SK-N-SH treated with all-trans-retinoic acid at 6 μM for 48 hours (cell line): ENCODE measurements around the gene RAB25.

Experiments
- ATAC-seq: fragments of 200-7000 bp; cut with Tn5 transposase; 3 replicates; pipeline ENCODE4 v1.9.1; 2020; ENCODE audit warnings: mild to moderate bottlenecking, moderate library complexity
- ARNTL ChIP-seq: fragments of 450-650 bp; formaldehyde crosslinking; IDR thresholded peaks from 2 replicates; pipeline ENCODE4 v1.5.0; 2020; ENCODE audit warnings: low read depth, mild to moderate bottlenecking, moderate library complexity, borderline replicate concordance
- BACH2 ChIP-seq: fragments of 250-450 bp; sonication (Bioruptor Pico); IDR thresholded peaks from 2 replicates; pipeline ENCODE4 v1.9.0; 2021; ENCODE audit warnings: mild to moderate bottlenecking, borderline replicate concordance
- CREB5 ChIP-seq: fragments of 250-450 bp; sonication (Bioruptor Pico); IDR thresholded peaks from 2 replicates; pipeline ENCODE4 v1.5.1; 2020; ENCODE audit warnings: low read depth, mild to moderate bottlenecking, moderate library complexity
- CSRNP3 ChIP-seq: fragments of 250-450 bp; sonication (Bioruptor Pico); IDR thresholded peaks from 2 replicates; pipeline ENCODE4 v1.5.1; 2021; ENCODE audit warnings: mild to moderate bottlenecking, moderate library complexity
- ESRRG ChIP-seq: fragments of 250-450 bp; sonication (Bioruptor Pico); IDR thresholded peaks from 2 replicates; pipeline ENCODE4 v1.6.1; 2021; ENCODE audit warnings: mild to moderate bottlenecking
- ISL1 ChIP-seq: fragments of 250-450 bp; sonication (Bioruptor Pico); IDR thresholded peaks from 2 replicates; pipeline ENCODE4 v2.1.2; 2022; ENCODE audit warnings: mild to moderate bottlenecking, moderate library complexity
- OSR1 ChIP-seq: fragments of 250-450 bp; sonication (Bioruptor Pico); IDR thresholded peaks from 2 replicates; pipeline ENCODE4 v1.8.0; 2022; ENCODE audit warnings: moderate library complexity, mild to moderate bottlenecking, inconsistent platforms
- PPARA ChIP-seq: fragments of 250-450 bp; sonication (Bioruptor Pico); IDR thresholded peaks from 2 replicates; pipeline ENCODE4 v1.5.0; 2020; ENCODE audit warnings: mild to moderate bottlenecking, borderline replicate concordance
- RARB ChIP-seq: fragments of 250-450 bp; sonication (Bioruptor Pico); IDR thresholded peaks from 2 replicates; pipeline ENCODE4 v1.8.0; 2021; ENCODE audit warnings: mild to moderate bottlenecking, moderate library complexity
- SNAI2 ChIP-seq: fragments of 250-450 bp; sonication (Bioruptor Pico); IDR thresholded peaks from 2 replicates; pipeline ENCODE4 v1.5.0; 2020; ENCODE audit warnings: mild to moderate bottlenecking, moderate library complexity
- TCF4 ChIP-seq: fragments of 250-450 bp; sonication (Bioruptor Pico); IDR thresholded peaks from 2 replicates; pipeline ENCODE4 v1.8.0; 2021; ENCODE audit warnings: mild to moderate bottlenecking, moderate library complexity, borderline replicate concordance
- TOX ChIP-seq: fragments of 250-450 bp; sonication (Bioruptor Pico); IDR thresholded peaks from 2 replicates; pipeline ENCODE4 v1.8.0; 2021; ENCODE audit warnings: mild to moderate bottlenecking, moderate library complexity, borderline replicate concordance
- TSHZ2 ChIP-seq: fragments of 250-450 bp; sonication (Bioruptor Pico); IDR thresholded peaks from 2 replicates; pipeline ENCODE4 v1.5.0; 2020; ENCODE audit warnings: mild to moderate bottlenecking, moderate library complexity
- ZC3H10 ChIP-seq: fragments of 250-450 bp; sonication (Bioruptor Pico); IDR thresholded peaks from 2 replicates; pipeline ENCODE4 v1.5.1; 2021; ENCODE audit warnings: mild to moderate bottlenecking, moderate library complexity
- ZFP3 ChIP-seq: fragments of 250-450 bp; sonication (Bioruptor Pico); IDR thresholded peaks from 2 replicates; pipeline ENCODE4 v1.5.0; 2020; ENCODE audit warnings: mild to moderate bottlenecking, moderate library complexity
- ZNF565 ChIP-seq: fragments of 450-650 bp; formaldehyde crosslinking; conservative IDR thresholded peaks from 2 replicates; pipeline ENCODE4 v1.5.0; 2020; ENCODE audit warnings: low read depth, mild to moderate bottlenecking, moderate library complexity
- ZNF70 ChIP-seq: fragments of 450-650 bp; formaldehyde crosslinking; IDR thresholded peaks from 2 replicates; pipeline ENCODE4 v1.5.0; 2020; ENCODE audit warnings: mild to moderate bottlenecking, moderate library complexity
- ZNF8 ChIP-seq: fragments of 450-650 bp; formaldehyde crosslinking; IDR thresholded peaks from 2 replicates; pipeline ENCODE4 v1.5.0; 2020; ENCODE audit warnings: mild to moderate bottlenecking, moderate library complexity
- TF ChIP-seq, protein P1 (sequence below): fragments of 250-450 bp; sonication (Bioruptor Pico); IDR thresholded peaks from 2 replicates; pipeline ENCODE4 v1.8.0; 2021; ENCODE audit warnings: low read depth, mild to moderate bottlenecking, moderate library complexity, borderline replicate concordance
- TF ChIP-seq, protein P2 (sequence below): fragments of 250-450 bp; sonication (Bioruptor Pico); IDR thresholded peaks from 2 replicates; pipeline ENCODE4 v1.8.0; 2020; ENCODE audit warnings: mild to moderate bottlenecking, moderate library complexity, borderline replicate concordance

RAB25 gene

DNA sequence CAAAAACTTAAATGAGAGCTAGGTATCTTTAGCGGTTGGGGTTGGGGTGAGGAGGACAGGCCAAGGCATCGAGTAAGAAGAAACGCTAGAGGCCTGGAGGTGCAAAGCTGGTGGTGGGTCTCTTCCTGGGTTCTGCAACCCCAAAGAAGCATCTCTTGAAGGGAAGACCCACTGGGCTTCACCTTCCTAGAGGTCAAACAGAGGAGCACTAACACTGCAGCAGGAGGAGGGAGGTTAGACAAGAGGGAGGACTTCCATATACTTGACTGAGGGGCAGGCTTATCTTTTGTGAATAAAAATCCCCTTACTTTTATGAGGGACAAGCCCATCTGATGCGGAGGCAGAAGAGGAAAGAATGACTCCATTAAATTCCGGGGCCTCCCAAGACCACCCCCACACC is 18.8 kb downstream of the RAB25 start:
- TF ChIP-seq SNAI2 (CRISPR knock-in tag) (no peak), TSHZ2 (no peak), PPARA (CRISPR knock-in tag) (no peak), ZFP3 (CRISPR knock-in tag) (no peak), TCF4 (CRISPR knock-in tag) (no peak), ZNF565 (CRISPR knock-in tag) (no peak), ISL1 (no peak), OSR1 (CRISPR knock-in tag) (no peak)
- TF ChIP-seq, protein P1, sequence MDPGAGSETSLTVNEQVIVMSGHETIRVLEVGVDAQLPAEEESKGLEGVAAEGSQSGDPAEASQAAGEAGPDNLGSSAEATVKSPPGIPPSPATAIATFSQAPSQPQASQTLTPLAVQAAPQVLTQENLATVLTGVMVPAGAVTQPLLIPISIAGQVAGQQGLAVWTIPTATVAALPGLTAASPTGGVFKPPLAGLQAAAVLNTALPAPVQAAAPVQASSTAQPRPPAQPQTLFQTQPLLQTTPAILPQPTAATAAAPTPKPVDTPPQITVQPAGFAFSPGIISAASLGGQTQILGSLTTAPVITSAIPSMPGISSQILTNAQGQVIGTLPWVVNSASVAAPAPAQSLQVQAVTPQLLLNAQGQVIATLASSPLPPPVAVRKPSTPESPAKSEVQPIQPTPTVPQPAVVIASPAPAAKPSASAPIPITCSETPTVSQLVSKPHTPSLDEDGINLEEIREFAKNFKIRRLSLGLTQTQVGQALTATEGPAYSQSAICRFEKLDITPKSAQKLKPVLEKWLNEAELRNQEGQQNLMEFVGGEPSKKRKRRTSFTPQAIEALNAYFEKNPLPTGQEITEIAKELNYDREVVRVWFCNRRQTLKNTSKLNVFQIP (CRISPR knock-in tag) = no peak
- ATAC-seq = no peak

DNA sequence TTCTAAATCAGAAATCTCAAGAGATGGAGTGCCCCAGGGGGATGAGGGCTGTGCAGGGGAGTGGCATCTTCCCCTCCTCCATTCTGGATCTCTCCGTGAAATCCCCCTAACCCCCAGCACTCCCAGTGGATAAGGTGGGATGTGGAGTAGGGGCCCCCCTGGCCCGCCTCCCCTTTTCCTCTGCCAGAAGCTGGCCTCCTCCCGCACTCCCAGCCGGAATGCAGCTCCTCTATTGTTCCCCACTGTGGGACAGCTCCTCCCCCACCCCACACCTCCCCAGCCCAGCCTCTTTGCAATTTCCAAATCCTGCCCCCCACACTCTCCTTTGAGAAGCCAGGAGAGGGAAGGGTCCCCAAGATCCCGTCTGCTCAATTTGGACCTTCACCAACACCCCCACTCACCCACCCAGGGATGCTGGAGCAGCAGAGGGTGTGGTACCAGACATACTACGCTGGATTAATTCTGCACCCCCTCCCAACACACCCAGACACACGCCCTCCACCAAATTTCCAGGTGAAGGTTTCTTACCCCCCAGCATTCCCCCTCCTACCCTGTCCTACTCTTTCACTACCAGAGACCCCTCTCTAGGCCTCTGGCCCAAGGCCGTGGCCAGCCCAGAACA is 19.4 kb downstream of the RAB25 start:
- peak; percentile 2; the same call in 1 of the 3 replicates for ATAC-seq
- TF ChIP-seq ARNTL (CRISPR knock-in tag) = no peak
- TF ChIP-seq PPARA (CRISPR knock-in tag) = no peak
- no peak for TF ChIP-seq ZFP3 (CRISPR knock-in tag)
- no peak for TF ChIP-seq TCF4 (CRISPR knock-in tag)
- no peak for TF ChIP-seq ZNF565 (CRISPR knock-in tag)
- no peak for TF ChIP-seq BACH2 (CRISPR knock-in tag)
- no peak for TF ChIP-seq ZNF8
- TF ChIP-seq ISL1 = no peak
- TF ChIP-seq RARB (CRISPR knock-in tag) = no peak
- TF ChIP-seq CREB5 (CRISPR knock-in tag) = no peak
- TF ChIP-seq ZNF70 (CRISPR knock-in tag) = no peak
- no peak for TF ChIP-seq TOX (CRISPR knock-in tag)
- TF ChIP-seq, protein P2, sequence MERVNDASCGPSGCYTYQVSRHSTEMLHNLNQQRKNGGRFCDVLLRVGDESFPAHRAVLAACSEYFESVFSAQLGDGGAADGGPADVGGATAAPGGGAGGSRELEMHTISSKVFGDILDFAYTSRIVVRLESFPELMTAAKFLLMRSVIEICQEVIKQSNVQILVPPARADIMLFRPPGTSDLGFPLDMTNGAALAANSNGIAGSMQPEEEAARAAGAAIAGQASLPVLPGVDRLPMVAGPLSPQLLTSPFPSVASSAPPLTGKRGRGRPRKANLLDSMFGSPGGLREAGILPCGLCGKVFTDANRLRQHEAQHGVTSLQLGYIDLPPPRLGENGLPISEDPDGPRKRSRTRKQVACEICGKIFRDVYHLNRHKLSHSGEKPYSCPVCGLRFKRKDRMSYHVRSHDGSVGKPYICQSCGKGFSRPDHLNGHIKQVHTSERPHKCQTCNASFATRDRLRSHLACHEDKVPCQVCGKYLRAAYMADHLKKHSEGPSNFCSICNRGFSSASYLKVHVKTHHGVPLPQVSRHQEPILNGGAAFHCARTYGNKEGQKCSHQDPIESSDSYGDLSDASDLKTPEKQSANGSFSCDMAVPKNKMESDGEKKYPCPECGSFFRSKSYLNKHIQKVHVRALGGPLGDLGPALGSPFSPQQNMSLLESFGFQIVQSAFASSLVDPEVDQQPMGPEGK (CRISPR knock-in tag) = no peak
- TF ChIP-seq ZC3H10 (CRISPR knock-in tag) = no peak
- no peak for TF ChIP-seq CSRNP3 (CRISPR knock-in tag)
- no peak for TF ChIP-seq ESRRG (CRISPR knock-in tag)
- TF ChIP-seq, protein P1 (CRISPR knock-in tag) = no peak
